ENCODE measurements around the gene RFC3. TPM values are rescaled to one million over a fixed set of nuclear protein-coding genes. Genes with fewer than 3 reads are reported as not detected.

The RFC3 gene
- total and polyA plus RNA-seq, 2 of the 13 experiments (the other 11 are each of a cell fraction or from before 2014, with no cell fraction given) = 16.0 to 55.7 TPM

GRCh38 chr13:33773790-33774462, 44.0 kb upstream of the RFC3 start (continued):
- TF ChIP-seq CERS6 (CRISPR knock-in tag; IDR thresholded peaks at IDR 0.05) (no peak), POLR2G (IDR thresholded peaks at IDR 0.05; ENCODE audit: low read depth, low read length) (no peak), ZNF33A (CRISPR knock-in tag; IDR thresholded peaks at IDR 0.05; ENCODE audit: borderline replicate concordance) (no peak), NCOA2 (CRISPR knock-in tag; IDR thresholded peaks at IDR 0.05) (no peak), RAD21 (CRISPR knock-in tag; IDR thresholded peaks at IDR 0.05) (no peak)

- H3K36me3 ChIP-seq (replicated peaks in 1 of 2; ENCODE audit: control insufficient read depth in 1 of 2, insufficient read depth in 2 of 2, low read length in 2 of 2) = no peaks in the 10 kb centered on the region
- in situ Hi-C loops (cut with HindIII; ENCODE audit: extremely low pct_ligation_motif_present, low pct_unique_long_range_greater_than_20kb) = loop anchor here (25.0 kb wide), 1 partner anchor 1387 kb away; no protein-coding TSS in a partner anchor
- no peaks in the 10 kb centered on the region for H3K9me3 ChIP-seq (ENCODE audit: low read length)
- BruUV-seq (replicated peaks) = no TSS peak
- peaks cover 0 to 24% of the 10 kb centered on the region in 2 experiments; a peak in 2 of 5 replicates for H3K27me3 ChIP-seq (ENCODE audit: control insufficient read depth in 1 of 2, insufficient read depth in 2 of 2, low read length in 2 of 2)
- ATAC-seq (no peak), DNase-seq (ENCODE audit: low spot score) (no peak), FAIRE-seq (no peak)
- TF ChIP-seq KLF12 (CRISPR knock-in tag; IDR thresholded peaks at IDR 0.05; ENCODE audit: borderline replicate concordance) (no peak), ZSCAN5A (CRISPR knock-in tag; IDR thresholded peaks at IDR 0.05; ENCODE audit: borderline replicate concordance) (no peak), POLR2A (IDR thresholded peaks at IDR 0.05; ENCODE audit: insufficient read depth in 1 of 2, low read depth in 2 of 2, low read length in 2 of 2) (no peak), MAFK (conservative IDR thresholded peaks at IDR 0.05 in 1 of 2, IDR thresholded peaks at IDR 0.05 in 1 of 2; ENCODE audit: low read length in 2 of 2) (peak in 1 of 2 experiments; percentile 33; a peak in 2 of 4 replicates)
- intact Hi-C loops (cut with micrococcal nuclease; ENCODE audit: unreplicated experiment) = no loop called here
- H4K20me1 ChIP-seq (ENCODE audit: insufficient read depth, low read length) = no peaks in the 10 kb centered on the region
- H3K9ac ChIP-seq (ENCODE audit: insufficient read depth, low read depth, low read length) = no peak overlapping the region
- 3% methylated on average over 2 of the region's 2 CpGs for WGBS (ENCODE audit: low lambda C conversion rate)
- H3K4me3 ChIP-seq (replicated peaks in 1 of 3; ENCODE audit: insufficient read depth in 1 of 3, low read depth in 2 of 3, low read length in 3 of 3) = no peak overlapping the region
- H2AFZ ChIP-seq (ENCODE audit: low read length) = no peak overlapping the region
- no peak overlapping the region for H3K4me2 ChIP-seq (ENCODE audit: low read depth, low read length)
- H3K27ac ChIP-seq (ENCODE audit: extremely low read length, insufficient read depth, low read length) = no peak overlapping the region
- POLR2A ChIA-PET = no interaction called here
- no peaks in the 10 kb centered on the region for H3K4me1 ChIP-seq (ENCODE audit: insufficient read depth, low read length)
- H3K79me2 ChIP-seq (ENCODE audit: insufficient read depth, low read length) = no peaks in the 10 kb centered on the region
- CTCF ChIA-PET (ENCODE audit: low intra/inter-chr PET ratio, low total read pairs) = no interaction called here
Observed at GRCh38 chr13:33775339-33776108, 42.4 kb upstream of the RFC3 start.
